GM13976 (cell line): ENCODE data around the gene PCDH1.

Experiments
- DNase-seq: peaks from one replicate; pipeline ENCODE4 v3.0.0; 2012; ENCODE audit warnings: low spot score
- CTCF ChIP-seq: IDR thresholded peaks from 2 replicates; pipeline ENCODE4 v1.5.1; 2012; ENCODE audit warnings: borderline replicate concordance, mild to moderate bottlenecking; ENCODE audit not compliant: insufficient read depth; ENCODE audit errors: extremely low read depth, missing control alignments, control extremely low read depth
- in situ Hi-C: fragments of 300-500 bp; cut with MboI; formaldehyde crosslinking; loops from one replicate; pipeline ENCODE4 v1.12.0; 2022; ENCODE audit warnings: low sequenced_read_pairs, mixed read lengths, inconsistent platforms; ENCODE audit not compliant: unreplicated experiment

Gene PCDH1

GRCh38 chr5:141874262-141874964 lies 3.8 kb downstream of the PCDH1 start:
- DNase-seq = no peak
- TF ChIP-seq CTCF = no peak
- in situ Hi-C loops = loop anchor here (10.0 kb wide), 1 partner anchor 180 kb away; no protein-coding TSS in a partner anchor

- DNase-seq = no peak
- in situ Hi-C loops = loop anchor here (10.0 kb wide), 1 partner anchor 179 kb away; no protein-coding TSS in a partner anchor
- TF ChIP-seq CTCF = no peak
These were observed 4.3 kb downstream of the PCDH1 start for GRCh38 chr5:141873933-141874261.

- no peak for DNase-seq
- no peak for TF ChIP-seq CTCF
- in situ Hi-C loops = loop anchor here (10.0 kb wide), 1 partner anchor 178 kb away; no protein-coding TSS in a partner anchor
These were observed 5.5 kb downstream of the PCDH1 start for GRCh38 chr5:141872496-141873356.

GRCh38 chr5:141871870-141872269 lies 6.3 kb downstream of the PCDH1 start:
- no peak for DNase-seq
- in situ Hi-C loops = loop anchor here (10.0 kb wide), 1 partner anchor 177 kb away; no protein-coding TSS in a partner anchor
- TF ChIP-seq CTCF = no peak

GRCh38 chr5:141870871-141871270 lies 7.3 kb downstream of the PCDH1 start:
- no peak for TF ChIP-seq CTCF
- DNase-seq = no peak
- in situ Hi-C loops = loop anchor here (10.0 kb wide), 1 partner anchor 176 kb away; no protein-coding TSS in a partner anchor

GRCh38 chr5:141870228-141870627 lies 8.0 kb downstream of the PCDH1 start:
- TF ChIP-seq CTCF = no peak
- DNase-seq = no peak
- in situ Hi-C loops = loop anchor here (10.0 kb wide), 1 partner anchor 175 kb away; no protein-coding TSS in a partner anchor
